IMR-90 (cell line): Measurements from ENCODE around the gene KL.

ENCODE experiments used
- CEBPB ChIP-seq: IDR thresholded peaks from 2 replicates; pipeline ENCODE4 v1.6.1; 2012; ENCODE audit warnings: low read depth, low read length, improper control_type of control experiment
- POLR2A ChIP-seq: IDR thresholded peaks from 2 replicates; pipeline ENCODE4 v1.6.1; 2012; ENCODE audit warnings: mild to moderate bottlenecking, low read depth, low read length
- RAD21 ChIP-seq: IDR thresholded peaks from 2 replicates; pipeline ENCODE4 v1.6.1; 2012; ENCODE audit warnings: low read length, improper control_type of control experiment
- RCOR1 ChIP-seq: IDR thresholded peaks from 2 replicates; pipeline ENCODE4 v1.6.1; 2012; ENCODE audit warnings: mild to moderate bottlenecking, low read length, improper control_type of control experiment; ENCODE audit not compliant: insufficient replicate concordance
- RFX5 ChIP-seq: IDR thresholded peaks from 2 replicates; pipeline ENCODE4 v1.8.0; 2012; ENCODE audit warnings: low read depth, mild to moderate bottlenecking, low read length, moderate library complexity
- TF ChIP-seq, protein P1 (sequence below): conservative IDR thresholded peaks from 2 replicates; pipeline ENCODE4 v1.5.1; 2012; ENCODE audit warnings: mild to moderate bottlenecking, low read depth, low read length, improper control_type of control experiment
- TF ChIP-seq, protein P2 (sequence below): fragments of 150-350 bp; IDR thresholded peaks from 2 replicates; pipeline ENCODE4 v1.6.1; 2017; ENCODE audit warnings: mild to moderate bottlenecking, antibody characterized with exemption, low read length, low read depth
- TF ChIP-seq, protein P3 (sequence below): fragments of 150-350 bp; IDR thresholded peaks from 2 replicates; pipeline ENCODE4 v1.6.1; 2016; ENCODE audit warnings: low read depth, mild to moderate bottlenecking, low read length, moderate library complexity, borderline replicate concordance

DNA sequence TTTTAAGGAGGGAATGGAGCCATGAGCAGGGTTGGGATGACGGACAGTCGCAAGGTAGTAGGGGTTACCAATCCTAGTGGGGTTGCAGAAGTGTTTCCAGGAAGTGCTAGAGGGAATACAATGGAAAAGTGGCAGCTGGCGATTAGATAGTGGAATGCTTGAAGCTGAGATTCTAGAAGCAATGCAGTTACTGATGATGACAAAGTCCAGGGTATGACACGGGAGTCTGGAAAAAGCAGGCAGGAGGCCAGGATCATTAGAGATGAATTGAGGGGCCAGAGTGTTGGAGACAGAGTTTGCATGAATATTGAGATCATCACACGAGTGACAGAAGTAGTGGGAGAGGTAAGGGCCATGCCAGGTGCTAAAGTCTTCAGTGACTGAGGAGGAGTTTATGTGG, 17.3 kb upstream of the KL start:
- TF ChIP-seq, protein P1, sequence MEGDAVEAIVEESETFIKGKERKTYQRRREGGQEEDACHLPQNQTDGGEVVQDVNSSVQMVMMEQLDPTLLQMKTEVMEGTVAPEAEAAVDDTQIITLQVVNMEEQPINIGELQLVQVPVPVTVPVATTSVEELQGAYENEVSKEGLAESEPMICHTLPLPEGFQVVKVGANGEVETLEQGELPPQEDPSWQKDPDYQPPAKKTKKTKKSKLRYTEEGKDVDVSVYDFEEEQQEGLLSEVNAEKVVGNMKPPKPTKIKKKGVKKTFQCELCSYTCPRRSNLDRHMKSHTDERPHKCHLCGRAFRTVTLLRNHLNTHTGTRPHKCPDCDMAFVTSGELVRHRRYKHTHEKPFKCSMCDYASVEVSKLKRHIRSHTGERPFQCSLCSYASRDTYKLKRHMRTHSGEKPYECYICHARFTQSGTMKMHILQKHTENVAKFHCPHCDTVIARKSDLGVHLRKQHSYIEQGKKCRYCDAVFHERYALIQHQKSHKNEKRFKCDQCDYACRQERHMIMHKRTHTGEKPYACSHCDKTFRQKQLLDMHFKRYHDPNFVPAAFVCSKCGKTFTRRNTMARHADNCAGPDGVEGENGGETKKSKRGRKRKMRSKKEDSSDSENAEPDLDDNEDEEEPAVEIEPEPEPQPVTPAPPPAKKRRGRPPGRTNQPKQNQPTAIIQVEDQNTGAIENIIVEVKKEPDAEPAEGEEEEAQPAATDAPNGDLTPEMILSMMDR: no peak
- no peak for TF ChIP-seq POLR2A
- TF ChIP-seq, protein P2, sequence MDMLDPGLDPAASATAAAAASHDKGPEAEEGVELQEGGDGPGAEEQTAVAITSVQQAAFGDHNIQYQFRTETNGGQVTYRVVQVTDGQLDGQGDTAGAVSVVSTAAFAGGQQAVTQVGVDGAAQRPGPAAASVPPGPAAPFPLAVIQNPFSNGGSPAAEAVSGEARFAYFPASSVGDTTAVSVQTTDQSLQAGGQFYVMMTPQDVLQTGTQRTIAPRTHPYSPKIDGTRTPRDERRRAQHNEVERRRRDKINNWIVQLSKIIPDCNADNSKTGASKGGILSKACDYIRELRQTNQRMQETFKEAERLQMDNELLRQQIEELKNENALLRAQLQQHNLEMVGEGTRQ: no peak
- no peak for TF ChIP-seq RCOR1
- no peak for TF ChIP-seq CEBPB
- TF ChIP-seq, protein P3, sequence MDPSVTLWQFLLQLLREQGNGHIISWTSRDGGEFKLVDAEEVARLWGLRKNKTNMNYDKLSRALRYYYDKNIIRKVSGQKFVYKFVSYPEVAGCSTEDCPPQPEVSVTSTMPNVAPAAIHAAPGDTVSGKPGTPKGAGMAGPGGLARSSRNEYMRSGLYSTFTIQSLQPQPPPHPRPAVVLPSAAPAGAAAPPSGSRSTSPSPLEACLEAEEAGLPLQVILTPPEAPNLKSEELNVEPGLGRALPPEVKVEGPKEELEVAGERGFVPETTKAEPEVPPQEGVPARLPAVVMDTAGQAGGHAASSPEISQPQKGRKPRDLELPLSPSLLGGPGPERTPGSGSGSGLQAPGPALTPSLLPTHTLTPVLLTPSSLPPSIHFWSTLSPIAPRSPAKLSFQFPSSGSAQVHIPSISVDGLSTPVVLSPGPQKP: no peak
- no peak for TF ChIP-seq RAD21
- TF ChIP-seq RFX5: no peak
